ENCODE data around the gene ZC3H13.

ZC3H13 gene

GRCh38 chr13:45943120-45943519 lies 109.4 kb downstream of the ZC3H13 start:
- TF ChIP-seq CTCF (IDR thresholded peaks at IDR 0.05; ENCODE audit: borderline replicate concordance, control extremely low read depth, extremely low read depth, insufficient read depth, missing control alignments): no peak
- in situ Hi-C loops (cut with MboI; ENCODE audit: low sequenced_read_pairs, unreplicated experiment): no loop called here
- DNase-seq (ENCODE audit: low spot score): no peak

- in situ Hi-C loops (cut with MboI; ENCODE audit: low sequenced_read_pairs, unreplicated experiment): no loop called here
- no peak for TF ChIP-seq CTCF (IDR thresholded peaks at IDR 0.05; ENCODE audit: borderline replicate concordance, control extremely low read depth, extremely low read depth, insufficient read depth, missing control alignments)
- DNase-seq (ENCODE audit: low spot score): no peak
Measured at GRCh38 chr13:45941261-45941660, 111.3 kb downstream of the ZC3H13 start.

DNA sequence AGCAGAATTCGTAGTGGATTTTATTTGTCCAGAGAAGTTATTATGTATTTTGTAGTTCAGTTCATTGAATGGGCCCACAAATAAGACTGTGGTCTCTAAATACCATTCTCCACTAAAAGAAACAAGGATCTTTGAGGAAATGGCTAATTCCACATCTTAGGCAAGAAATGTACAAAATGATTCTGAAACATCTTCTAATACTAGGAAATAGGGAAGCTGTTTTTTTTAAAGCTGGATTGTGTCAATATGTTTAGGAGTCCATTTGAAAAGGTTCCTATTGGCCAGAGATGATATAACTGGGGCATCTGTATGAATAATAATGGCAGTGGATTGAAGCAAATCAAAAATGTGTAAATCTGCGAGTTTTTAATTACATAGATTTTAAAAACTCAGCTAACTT lies 112.5 kb downstream of the ZC3H13 start:
- no peak for TF ChIP-seq CTCF (IDR thresholded peaks at IDR 0.05; ENCODE audit: borderline replicate concordance, control extremely low read depth, extremely low read depth, insufficient read depth, missing control alignments)
- in situ Hi-C loops (cut with MboI; ENCODE audit: low sequenced_read_pairs, unreplicated experiment): no loop called here
- DNase-seq (ENCODE audit: low spot score): no peak

GRCh38 chr13:45936621-45937020 lies 115.9 kb downstream of the ZC3H13 start:
- TF ChIP-seq CTCF (IDR thresholded peaks at IDR 0.05; ENCODE audit: borderline replicate concordance, control extremely low read depth, extremely low read depth, insufficient read depth, missing control alignments): no peak
- no peak for DNase-seq (ENCODE audit: low spot score)
- in situ Hi-C loops (cut with MboI; ENCODE audit: low sequenced_read_pairs, unreplicated experiment): no loop called here

- no peak for DNase-seq (ENCODE audit: low spot score)
- TF ChIP-seq CTCF (IDR thresholded peaks at IDR 0.05; ENCODE audit: borderline replicate concordance, control extremely low read depth, extremely low read depth, insufficient read depth, missing control alignments): no peak
- in situ Hi-C loops (cut with MboI; ENCODE audit: low sequenced_read_pairs, unreplicated experiment): no loop called here
Measured at GRCh38 chr13:45934283-45934682, 118.3 kb downstream of the ZC3H13 start.

DNA sequence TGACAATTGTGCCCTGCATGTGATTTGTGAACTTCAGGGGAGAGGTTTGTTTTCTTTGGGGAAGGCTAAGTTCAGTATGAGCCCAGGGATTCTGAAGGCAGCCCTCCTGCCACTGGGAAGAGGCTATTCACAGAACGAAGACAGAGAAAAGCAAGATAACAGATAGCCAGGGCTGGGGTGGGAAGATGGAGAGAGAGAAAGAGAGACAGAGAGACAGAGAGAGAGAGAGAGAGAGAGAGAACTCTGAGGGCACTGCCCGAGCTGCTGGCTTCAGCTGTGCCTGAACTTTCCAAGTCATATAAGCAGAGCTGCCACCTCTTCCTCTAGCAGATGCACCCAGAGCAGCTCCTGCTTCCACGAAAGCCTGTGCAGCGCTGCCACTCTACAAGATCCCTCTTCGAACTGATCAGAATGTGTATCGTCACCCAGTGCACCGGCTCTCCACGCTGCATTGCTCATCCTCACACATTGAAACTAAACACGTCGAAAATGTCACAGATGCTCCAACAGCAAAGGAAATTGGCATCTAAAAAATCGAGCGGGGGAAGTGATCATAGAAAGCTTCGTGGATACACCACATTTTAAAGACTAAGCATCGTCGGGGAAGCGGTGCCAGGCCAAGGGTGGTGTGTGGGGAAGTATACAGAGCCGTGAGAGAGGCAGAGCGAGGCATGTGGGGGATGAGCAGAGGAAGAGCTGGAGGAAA lies 119.2 kb downstream of the ZC3H13 start:
- no peak for DNase-seq (ENCODE audit: low spot score)
- in situ Hi-C loops (cut with MboI; ENCODE audit: low sequenced_read_pairs, unreplicated experiment): no loop called here
- TF ChIP-seq CTCF (IDR thresholded peaks at IDR 0.05; ENCODE audit: borderline replicate concordance, control extremely low read depth, extremely low read depth, insufficient read depth, missing control alignments): no peak

Data from GM13976 (cell line).